ENCODE results near the gene UNCX. TPM values are rescaled to one million over a fixed set of nuclear protein-coding genes. Genes with fewer than 3 reads are reported as not detected.
"Not testable (repeated sequence)": the region's sequence is repeated elsewhere in the genome, so short reads cannot be mapped to it uniquely, and the experiment has no call there.

Gene UNCX
- total RNA-seq: not detected

- Mint-ChIP-seq H3K27ac (no peak within 1 kb of the TSS), H3K9me3 (no peaks in the 10 kb centered on the region), H3K27me3 (peaks cover 40% of the 10 kb centered on the region), H3K4me3 (peak within 1 kb of the TSS; percentile 16), H3K36me3 (ENCODE audit: low read depth) (peaks cover 25% of the 10 kb centered on the region), H3K4me1 (peaks cover 13% of the 10 kb centered on the region)
- no peak for ATAC-seq (replicated peaks)
Observed at GRCh38 chr7:1232623-1233332, at the start of gene UNCX. UNCX (plus strand) TSS chr7:1232872; CDS start chr7:1233018, 146 bp downstream.

- ATAC-seq (replicated peaks): no peak
- peaks cover 8% of the 10 kb centered on the region for H3K4me1 Mint-ChIP-seq
- H3K9me3 Mint-ChIP-seq: peaks cover 4% of the 10 kb centered on the region
- H3K27ac Mint-ChIP-seq: no peak overlapping the region
- no peak overlapping the region for H3K4me3 Mint-ChIP-seq
- no peaks in the 10 kb centered on the region for H3K36me3 Mint-ChIP-seq (ENCODE audit: low read depth)
- H3K27me3 Mint-ChIP-seq: peaks cover 27% of the 10 kb centered on the region
Observed at GRCh38 chr7:1187127-1187526, 45.5 kb upstream of the UNCX start.

- H3K27ac Mint-ChIP-seq: peak overlapping the region; percentile 19
- peaks cover 4% of the 10 kb centered on the region for H3K9me3 Mint-ChIP-seq
- no peak overlapping the region for H3K4me3 Mint-ChIP-seq
- H3K27me3 Mint-ChIP-seq: peaks cover 30% of the 10 kb centered on the region
- H3K4me1 Mint-ChIP-seq: peaks cover 12% of the 10 kb centered on the region
- no peaks in the 10 kb centered on the region for H3K36me3 Mint-ChIP-seq (ENCODE audit: low read depth)
- ATAC-seq (replicated peaks): no peak
Observed at GRCh38 chr7:1188720-1189294, 43.9 kb upstream of the UNCX start.

GRCh38 chr7:1189986-1190772 is 42.5 kb upstream of the UNCX start:
- Mint-ChIP-seq H3K4me1 (peaks cover 12% of the 10 kb centered on the region), H3K27me3 (peaks cover 30% of the 10 kb centered on the region), H3K27ac (peak overlapping the region; percentile 65), H3K36me3 (ENCODE audit: low read depth) (no peaks in the 10 kb centered on the region), H3K4me3 (no peak overlapping the region), H3K9me3 (peaks cover 4% of the 10 kb centered on the region)
- ATAC-seq (replicated peaks): no peak

- Mint-ChIP-seq H3K4me1 (peaks cover 12% of the 10 kb centered on the region), H3K36me3 (ENCODE audit: low read depth) (no peaks in the 10 kb centered on the region), H3K4me3 (peak overlapping the region; percentile 68), H3K27ac (peak overlapping the region; percentile 82), H3K9me3 (peaks cover 4% of the 10 kb centered on the region), H3K27me3 (peaks cover 20% of the 10 kb centered on the region)
- peak; percentile 79 for ATAC-seq (replicated peaks)
Observed at GRCh38 chr7:1192171-1192676, 40.4 kb upstream of the UNCX start.

- Mint-ChIP-seq H3K9me3 (no peaks in the 10 kb centered on the region), H3K27ac (no peak overlapping the region), H3K4me1 (peaks cover 12% of the 10 kb centered on the region), H3K4me3 (no peak overlapping the region), H3K27me3 (peaks cover 17% of the 10 kb centered on the region), H3K36me3 (ENCODE audit: low read depth) (no peaks in the 10 kb centered on the region)
- ATAC-seq (replicated peaks): peak; percentile 40
Observed at GRCh38 chr7:1193593-1194424, 38.9 kb upstream of the UNCX start.

- not testable (repeated sequence) for H3K36me3 Mint-ChIP-seq (ENCODE audit: low read depth); H3K4me3 Mint-ChIP-seq; H3K27ac Mint-ChIP-seq; ATAC-seq (replicated peaks); H3K27me3 Mint-ChIP-seq; H3K9me3 Mint-ChIP-seq; H3K4me1 Mint-ChIP-seq
Observed at GRCh38 chr7:1196441-1196840, 36.2 kb upstream of the UNCX start.

GRCh38 chr7:1196950-1197349 is 35.7 kb upstream of the UNCX start:
- no peak overlapping the region for H3K4me3 Mint-ChIP-seq
- H3K27ac Mint-ChIP-seq: no peak overlapping the region
- no peaks in the 10 kb centered on the region for H3K36me3 Mint-ChIP-seq (ENCODE audit: low read depth)
- H3K4me1 Mint-ChIP-seq: peaks cover 5% of the 10 kb centered on the region
- no peaks in the 10 kb centered on the region for H3K9me3 Mint-ChIP-seq
- ATAC-seq (replicated peaks): no peak
- H3K27me3 Mint-ChIP-seq: peaks cover 8% of the 10 kb centered on the region

GRCh38 chr7:1197997-1198625 is 34.6 kb upstream of the UNCX start:
- ATAC-seq (replicated peaks): no peak
- no peaks in the 10 kb centered on the region for H3K4me1 Mint-ChIP-seq
- peaks cover 3% of the 10 kb centered on the region for H3K27me3 Mint-ChIP-seq
- H3K9me3 Mint-ChIP-seq: no peaks in the 10 kb centered on the region
- H3K27ac Mint-ChIP-seq: no peak overlapping the region
- no peaks in the 10 kb centered on the region for H3K36me3 Mint-ChIP-seq (ENCODE audit: low read depth)
- H3K4me3 Mint-ChIP-seq: no peak overlapping the region

GRCh38 chr7:1200045-1200444 is 32.6 kb upstream of the UNCX start:
- no peaks in the 10 kb centered on the region for H3K4me1 Mint-ChIP-seq
- no peak overlapping the region for H3K4me3 Mint-ChIP-seq
- ATAC-seq (replicated peaks): no peak
- peaks cover 3% of the 10 kb centered on the region for H3K27me3 Mint-ChIP-seq
- H3K9me3 Mint-ChIP-seq: no peaks in the 10 kb centered on the region
- H3K36me3 Mint-ChIP-seq (ENCODE audit: low read depth): no peaks in the 10 kb centered on the region
- H3K27ac Mint-ChIP-seq: no peak overlapping the region

- Mint-ChIP-seq H3K4me1 (no peaks in the 10 kb centered on the region), H3K4me3 (no peak overlapping the region), H3K27ac (no peak overlapping the region), H3K9me3 (no peaks in the 10 kb centered on the region), H3K36me3 (ENCODE audit: low read depth) (no peaks in the 10 kb centered on the region), H3K27me3 (peaks cover 3% of the 10 kb centered on the region)
- no peak for ATAC-seq (replicated peaks)
Observed at GRCh38 chr7:1201916-1202315, 30.8 kb upstream of the UNCX start.

- H3K27ac Mint-ChIP-seq; H3K9me3 Mint-ChIP-seq; H3K4me1 Mint-ChIP-seq; H3K4me3 Mint-ChIP-seq; ATAC-seq (replicated peaks); H3K27me3 Mint-ChIP-seq; H3K36me3 Mint-ChIP-seq (ENCODE audit: low read depth): not testable (repeated sequence)
Observed at GRCh38 chr7:1202914-1203313, 29.8 kb upstream of the UNCX start.

GRCh38 chr7:1204460-1205140 is 28.1 kb upstream of the UNCX start:
- Mint-ChIP-seq H3K27ac (no peak overlapping the region), H3K4me3 (no peak overlapping the region), H3K9me3 (no peaks in the 10 kb centered on the region), H3K4me1 (no peaks in the 10 kb centered on the region), H3K27me3 (peaks cover 5% of the 10 kb centered on the region), H3K36me3 (ENCODE audit: low read depth) (no peaks in the 10 kb centered on the region)
- no peak for ATAC-seq (replicated peaks)

Measured in activated T-helper 17 cell treated with anti-CD3 and anti-CD28 coated beads, Interleukin-2, amount 50 U/mL, for 72 hours (primary cell).